ENCODE results near the gene CDKN3. TPM values are rescaled to one million over a fixed set of nuclear protein-coding genes. Genes with fewer than 3 reads are reported as not detected.

The CDKN3 gene
- total RNA-seq = 10.3 to 11.6 TPM (median 10.3 TPM) in 3 replicates

- peak within 1 kb of the TSS; percentile 78 for H3K4me3 Mint-ChIP-seq
- TF ChIP-seq CTCF (IDR thresholded peaks at IDR 0.05; ENCODE audit: unreplicated experiment) = peak; percentile 24
- DNase-seq (ENCODE audit: low spot score in 2 of 2, unreplicated experiment in 2 of 2) = peak; percentile 94
- peak within 1 kb of the TSS; percentile 52 for H3K27ac Mint-ChIP-seq
- peaks cover 2% of the 10 kb centered on the region for H3K36me3 Mint-ChIP-seq
- H3K4me1 Mint-ChIP-seq = peaks cover 18% of the 10 kb centered on the region
- H3K9me3 Mint-ChIP-seq = no peaks in the 10 kb centered on the region
- no peaks in the 10 kb centered on the region for H3K27me3 Mint-ChIP-seq (ENCODE audit: low read depth)
Measured at GRCh38 chr14:54396493-54397335, at the start of gene CDKN3. Gene CDKN3 (plus strand): TSS chr14:54397007. CDS start chr14:54397069, 62 bp downstream.

- no peak for TF ChIP-seq CTCF (IDR thresholded peaks at IDR 0.05; ENCODE audit: unreplicated experiment)
- Mint-ChIP-seq H3K36me3 (no peaks in the 10 kb centered on the region), H3K4me3 (no peak overlapping the region), H3K27me3 (ENCODE audit: low read depth) (no peaks in the 10 kb centered on the region), H3K27ac (no peak overlapping the region), H3K4me1 (peaks cover 42% of the 10 kb centered on the region), H3K9me3 (no peaks in the 10 kb centered on the region)
- DNase-seq (ENCODE audit: low spot score in 2 of 2, unreplicated experiment in 2 of 2) = no peak
Measured at GRCh38 chr14:54347044-54347443, 49.8 kb upstream of the CDKN3 start.

GRCh38 chr14:54348001-54348611 lies 48.7 kb upstream of the CDKN3 start:
- H3K4me3 Mint-ChIP-seq = no peak overlapping the region
- peak; percentile 78 for TF ChIP-seq CTCF (IDR thresholded peaks at IDR 0.05; ENCODE audit: unreplicated experiment)
- H3K4me1 Mint-ChIP-seq = peaks cover 37% of the 10 kb centered on the region
- H3K9me3 Mint-ChIP-seq = no peaks in the 10 kb centered on the region
- DNase-seq (ENCODE audit: low spot score in 2 of 2, unreplicated experiment in 2 of 2) = no peak
- no peaks in the 10 kb centered on the region for H3K27me3 Mint-ChIP-seq (ENCODE audit: low read depth)
- no peak overlapping the region for H3K27ac Mint-ChIP-seq
- no peaks in the 10 kb centered on the region for H3K36me3 Mint-ChIP-seq

GRCh38 chr14:54348923-54349620 lies 47.7 kb upstream of the CDKN3 start:
- H3K27ac Mint-ChIP-seq = peak overlapping the region; percentile 41
- H3K4me1 Mint-ChIP-seq = peaks cover 30% of the 10 kb centered on the region
- no peak for DNase-seq (ENCODE audit: low spot score in 2 of 2, unreplicated experiment in 2 of 2)
- no peaks in the 10 kb centered on the region for H3K36me3 Mint-ChIP-seq
- H3K9me3 Mint-ChIP-seq = peaks cover 6% of the 10 kb centered on the region
- no peaks in the 10 kb centered on the region for H3K27me3 Mint-ChIP-seq (ENCODE audit: low read depth)
- no peak for TF ChIP-seq CTCF (IDR thresholded peaks at IDR 0.05; ENCODE audit: unreplicated experiment)
- H3K4me3 Mint-ChIP-seq = no peak overlapping the region

GRCh38 chr14:54349713-54350112 lies 47.1 kb upstream of the CDKN3 start:
- Mint-ChIP-seq H3K36me3 (no peaks in the 10 kb centered on the region), H3K9me3 (peaks cover 10% of the 10 kb centered on the region), H3K4me3 (no peak overlapping the region), H3K4me1 (peaks cover 23% of the 10 kb centered on the region), H3K27me3 (ENCODE audit: low read depth) (no peaks in the 10 kb centered on the region), H3K27ac (peak overlapping the region; percentile 68)
- TF ChIP-seq CTCF (IDR thresholded peaks at IDR 0.05; ENCODE audit: unreplicated experiment) = no peak
- no peak for DNase-seq (ENCODE audit: low spot score in 2 of 2, unreplicated experiment in 2 of 2)

All from mesothelial cell of epicardium (in vitro differentiated cells).